ENCODE data around the gene RITA1. TPM values are rescaled to one million over a fixed set of nuclear protein-coding genes. Genes with fewer than 3 reads are reported as not detected.
A peak's percentile ranks its signal among the peaks of the same experiment; 100 is the strongest.

Gene RITA1
- polyA plus RNA-seq, 2 of the 4 experiments (the other 2 are of a cell fraction), result 18.6 to 20.5 TPM

DNA sequence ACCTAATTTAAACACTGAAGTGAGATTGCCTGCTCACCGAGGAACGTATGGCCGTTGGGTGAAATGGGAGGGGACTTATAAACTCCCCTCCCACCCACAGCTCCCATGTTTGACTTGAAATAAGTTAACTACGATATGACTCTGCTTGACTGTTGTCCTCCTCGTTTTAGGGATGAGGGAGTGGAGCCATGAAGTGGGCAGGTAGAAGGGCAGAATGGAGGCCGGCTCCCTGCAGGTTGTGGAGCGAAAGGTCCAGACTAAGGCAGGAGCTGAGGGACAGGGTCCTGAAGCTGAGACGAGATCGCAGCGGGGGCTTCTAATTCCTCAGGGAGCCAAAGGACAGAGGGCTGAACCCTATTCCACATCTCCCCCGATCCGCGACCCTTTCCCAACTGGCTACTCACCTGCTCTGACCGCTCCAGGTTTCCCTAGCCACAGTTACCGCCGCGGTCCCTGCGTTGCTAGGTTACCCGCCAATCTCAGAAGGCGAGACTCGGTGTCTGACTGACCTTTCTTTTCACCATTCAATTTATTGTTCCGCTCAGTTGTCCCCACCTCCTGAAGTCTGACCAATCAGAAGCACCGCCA is 35.2 kb downstream of the RITA1 start:
- no peaks in the 10 kb centered on the region for H3K9me3 ChIP-seq
- TF ChIP-seq HOXB5 (CRISPR knock-in tag; IDR thresholded peaks at IDR 0.05) (no peak), POLR2A (IDR thresholded peaks at IDR 0.05; ENCODE audit: low read length) (peak; percentile 40), HES2 (IDR thresholded peaks at IDR 0.05) (no peak), BHLHE40 (IDR thresholded peaks at IDR 0.05; ENCODE audit: low read depth, low read length) (peak; percentile 24; the same call in 1 of the 2 replicates), CTCF (IDR thresholded peaks at IDR 0.05) (no peak), MAX (IDR thresholded peaks at IDR 0.05) (no peak), RFX5 (IDR thresholded peaks at IDR 0.05) (peak; percentile 59; the same call in 1 of the 2 replicates)
- peak; percentile 43 to 50 for DNase-seq (ENCODE audit: low read depth in 1 of 2, low spot score in 1 of 2)
- H3K4me2 ChIP-seq, result peak overlapping the region; percentile 93
- peak overlapping the region; percentile 57 to 75 for H3K27ac ChIP-seq
- H3K4me1 ChIP-seq, result peaks cover 21% of the 10 kb centered on the region
- peak; percentile 19 to 31 for ATAC-seq
- POLR2A ChIA-PET, result interaction anchor here (0.6 to 2.2 kb wide), 9 partner anchors 17 to 79 kb away, joined by 3 to 11 read pairs (median 4); partner anchors contain the start of genes DDX54 and RITA1
- 2% methylated on average over 23 of the region's 23 CpGs for WGBS (ENCODE audit: missing lambda C conversion rate)
- CTCF ChIA-PET, result interaction anchor here (5.3 kb wide), 1 partner anchor 24 kb away, joined by 35 read pairs; no protein-coding TSS in a partner anchor
- peak overlapping the region; percentile 67 for H3K4me3 ChIP-seq
- FAIRE-seq, result peak; percentile 46

DNA sequence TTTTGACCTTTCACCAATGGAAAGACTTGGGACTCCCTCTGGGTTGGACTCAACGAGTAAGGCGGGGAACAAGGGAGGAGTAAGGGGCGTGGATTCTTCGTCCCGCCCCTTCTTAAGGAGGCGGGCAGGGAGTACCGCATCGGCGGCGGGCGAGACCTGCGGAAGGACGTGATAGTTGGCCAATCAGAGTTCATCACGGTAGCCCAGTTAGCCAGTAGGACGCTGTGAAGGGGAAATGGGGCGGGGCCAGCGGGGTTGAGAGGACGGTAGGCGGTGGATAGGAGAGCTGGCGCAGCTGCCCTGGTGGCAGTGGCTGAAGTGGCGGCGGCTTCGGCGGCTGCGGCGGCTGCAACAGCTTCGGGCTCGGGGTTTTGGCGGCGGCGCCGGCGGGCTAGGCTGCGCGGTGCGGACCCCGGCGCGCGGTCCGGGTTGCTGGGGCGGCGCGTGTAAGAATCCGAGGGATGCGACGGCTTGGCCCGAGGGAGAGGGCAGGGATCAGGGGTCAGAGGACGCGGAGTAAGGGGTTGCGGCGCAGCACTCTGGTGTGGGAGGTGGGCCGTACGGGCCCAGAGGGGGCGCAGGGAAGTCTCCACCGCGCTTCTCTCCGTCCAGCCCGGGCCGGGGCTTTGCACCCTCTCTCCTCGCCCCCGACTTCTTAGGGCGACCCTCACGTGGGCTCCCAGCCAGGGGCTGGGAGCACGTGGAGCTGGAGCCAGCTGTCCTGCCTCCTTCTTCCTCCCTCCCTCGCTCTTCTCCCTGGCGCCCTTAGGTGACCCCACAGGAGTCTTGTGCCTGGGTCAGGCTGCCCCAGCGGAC is 35.9 kb downstream of the RITA1 start, which contains the start of gene TPCN1:
TSS of gene TPCN1 (plus strand) at position 284 of the 816 bp plus-strand sequence. CDS start 5,389 bp downstream, outside the sequence.
- H3K9me3 ChIP-seq, result no peaks in the 10 kb centered on the region
- 2% methylated on average over 65 of the region's 68 CpGs for WGBS (ENCODE audit: missing lambda C conversion rate)
- DNase-seq (ENCODE audit: low read depth in 1 of 2, low spot score in 1 of 2) (peak; percentile 98 to 100), FAIRE-seq (no peak), ATAC-seq (peak; percentile 93 to 96)
- ChIA-PET CTCF (interaction anchor here (1.1 to 5.3 kb wide), 4 partner anchors 9 to 29 kb away, joined by 3 to 35 read pairs (median 4); no protein-coding TSS in a partner anchor), POLR2A (interaction anchor here (1.0 to 2.2 kb wide), 10 partner anchors 9 to 114 kb away, joined by 3 to 11 read pairs (median 4); partner anchors contain the start of genes DDX54, RITA1 and SLC8B1)
- peak within 1 kb of the TSS; percentile 80 to 93 for H3K27ac ChIP-seq
- H3K4me1 ChIP-seq, result peaks cover 20% of the 10 kb centered on the region
- peak within 1 kb of the TSS; percentile 96 for H3K4me2 ChIP-seq
- peak within 1 kb of the TSS; percentile 67 for H3K4me3 ChIP-seq
- TF ChIP-seq TFCP2L1 (CRISPR knock-in tag; IDR thresholded peaks at IDR 0.05) (0 out of 2 replicates have a peak, but pooled peaks have one; percentile 28), EHMT2 (IDR thresholded peaks at IDR 0.05; ENCODE audit: low read depth) (no peak), E2F6 (IDR thresholded peaks at IDR 0.05; ENCODE audit: borderline replicate concordance, low read depth) (0 out of 2 replicates have a peak, but pooled peaks have one; percentile 34), CHD4 (IDR thresholded peaks at IDR 0.05; ENCODE audit: borderline replicate concordance) (no peak), ATOH8 (CRISPR knock-in tag; IDR thresholded peaks at IDR 0.05; ENCODE audit: low read depth) (no peak), CBX2 (IDR thresholded peaks at IDR 0.05; ENCODE audit: borderline replicate concordance, low read depth) (no peak), POLR2A (IDR thresholded peaks at IDR 0.05; ENCODE audit: low read length) (peak; percentile 98), HOXB5 (CRISPR knock-in tag; IDR thresholded peaks at IDR 0.05) (0 out of 2 replicates have a peak, but pooled peaks have one; percentile 24), RAD21 (conservative IDR thresholded peaks at IDR 0.05 in 1 of 2, IDR thresholded peaks at IDR 0.05 in 1 of 2) (no peak), MAX (IDR thresholded peaks at IDR 0.05) (peak; percentile 91), JUN (IDR thresholded peaks at IDR 0.05) (peak in 1 of 2 experiments; percentile 91; a peak in 3 of 5 replicates), EHF (CRISPR knock-in tag; IDR thresholded peaks at IDR 0.05) (no peak), MYC (IDR thresholded peaks at IDR 0.05; ENCODE audit: borderline replicate concordance, low read length) (peak; percentile 72; the same call in 1 of the 2 replicates), ESRRA (IDR thresholded peaks at IDR 0.05; ENCODE audit: borderline replicate concordance, low read length) (no peak), ZC3H11A (IDR thresholded peaks at IDR 0.05) (no peak), SREBF2 (IDR thresholded peaks at IDR 0.05) (no peak), KDM1A (IDR thresholded peaks at IDR 0.05; ENCODE audit: low read depth) (no peak), PHF8 (IDR thresholded peaks at IDR 0.05; ENCODE audit: borderline replicate concordance, low read depth) (peak; percentile 64), PBX3 (IDR thresholded peaks at IDR 0.05) (peak; percentile 95)
- TF ChIP-seq, protein P1, sequence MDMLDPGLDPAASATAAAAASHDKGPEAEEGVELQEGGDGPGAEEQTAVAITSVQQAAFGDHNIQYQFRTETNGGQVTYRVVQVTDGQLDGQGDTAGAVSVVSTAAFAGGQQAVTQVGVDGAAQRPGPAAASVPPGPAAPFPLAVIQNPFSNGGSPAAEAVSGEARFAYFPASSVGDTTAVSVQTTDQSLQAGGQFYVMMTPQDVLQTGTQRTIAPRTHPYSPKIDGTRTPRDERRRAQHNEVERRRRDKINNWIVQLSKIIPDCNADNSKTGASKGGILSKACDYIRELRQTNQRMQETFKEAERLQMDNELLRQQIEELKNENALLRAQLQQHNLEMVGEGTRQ (IDR thresholded peaks at IDR 0.05), result peak; percentile 71
- TF ChIP-seq, protein P2, sequence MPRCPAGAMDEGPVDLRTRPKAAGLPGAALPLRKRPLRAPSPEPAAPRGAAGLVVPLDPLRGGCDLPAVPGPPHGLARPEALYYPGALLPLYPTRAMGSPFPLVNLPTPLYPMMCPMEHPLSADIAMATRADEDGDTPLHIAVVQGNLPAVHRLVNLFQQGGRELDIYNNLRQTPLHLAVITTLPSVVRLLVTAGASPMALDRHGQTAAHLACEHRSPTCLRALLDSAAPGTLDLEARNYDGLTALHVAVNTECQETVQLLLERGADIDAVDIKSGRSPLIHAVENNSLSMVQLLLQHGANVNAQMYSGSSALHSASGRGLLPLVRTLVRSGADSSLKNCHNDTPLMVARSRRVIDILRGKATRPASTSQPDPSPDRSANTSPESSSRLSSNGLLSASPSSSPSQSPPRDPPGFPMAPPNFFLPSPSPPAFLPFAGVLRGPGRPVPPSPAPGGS (IDR thresholded peaks at IDR 0.05), result peak; percentile 79; the same call in 2 of the 3 replicates
